Activated CD8-positive, alpha-beta memory T cell treated with anti-CD3 and anti-CD28 coated beads for 48 hours (primary cell): ENCODE data around the gene LRMDA.

Experiments used
- DNase-seq, 3 experiments: peaks; one replicate each; pipeline ENCODE4 v3.0.0-alpha.2; 2020; ENCODE audit warnings: low read depth in 2 of 3, low spot score in 2 of 3

Gene LRMDA

GRCh38 chr10:76435157-76435556 lies 1003.7 kb downstream of the LRMDA start:
- no peak for DNase-seq

- no peak for DNase-seq
Measured at GRCh38 chr10:76436401-76436811, 1005.0 kb downstream of the LRMDA start.

- no peak for DNase-seq
Measured at GRCh38 chr10:76436981-76437380, 1005.6 kb downstream of the LRMDA start.

- no peak for DNase-seq
Measured at GRCh38 chr10:76440426-76440825, 1009.0 kb downstream of the LRMDA start.

- DNase-seq: no peak
Measured at GRCh38 chr10:76442113-76442512, 1010.7 kb downstream of the LRMDA start.

- DNase-seq: no peak
Measured at GRCh38 chr10:76444034-76444800, 1012.8 kb downstream of the LRMDA start.

- DNase-seq: no peak
Measured at GRCh38 chr10:76447578-76447977, 1016.2 kb downstream of the LRMDA start.

GRCh38 chr10:76451911-76452310 lies 1020.5 kb downstream of the LRMDA start:
- DNase-seq: no peak

- no peak for DNase-seq
Measured at GRCh38 chr10:76453332-76453731, 1021.9 kb downstream of the LRMDA start.

- DNase-seq: no peak
Measured at GRCh38 chr10:76453997-76454396, 1022.6 kb downstream of the LRMDA start.

- no peak for DNase-seq
Measured at GRCh38 chr10:76454506-76455140, 1023.2 kb downstream of the LRMDA start.

- DNase-seq: no peak
Measured at GRCh38 chr10:76456197-76456596, 1024.8 kb downstream of the LRMDA start.

- no peak for DNase-seq
Measured at GRCh38 chr10:76459016-76459730, 1027.7 kb downstream of the LRMDA start.

GRCh38 chr10:76461024-76461423 lies 1029.6 kb downstream of the LRMDA start:
- no peak for DNase-seq

- no peak for DNase-seq
Measured at GRCh38 chr10:76463111-76463510, 1031.7 kb downstream of the LRMDA start.

- no peak for DNase-seq
Measured at GRCh38 chr10:76466836-76467503, 1035.5 kb downstream of the LRMDA start.

GRCh38 chr10:76469675-76470074 lies 1038.3 kb downstream of the LRMDA start:
- DNase-seq: no peak

GRCh38 chr10:76479103-76479790 lies 1047.8 kb downstream of the LRMDA start:
- no peak for DNase-seq

GRCh38 chr10:76481178-76481577 lies 1049.8 kb downstream of the LRMDA start:
- DNase-seq: no peak

- no peak for DNase-seq
Measured at GRCh38 chr10:76487582-76487981, 1056.2 kb downstream of the LRMDA start.

GRCh38 chr10:76488602-76489001 lies 1057.2 kb downstream of the LRMDA start:
- no peak for DNase-seq
